Activated T-helper 1 cell treated with Interleukin-2 at 50 U/mL for 16 hours (primary cell): ENCODE data around the gene POLR2B.
"Not testable (repeated sequence)": the region's sequence is repeated elsewhere in the genome, so short reads cannot be mapped to it uniquely, and the experiment has no call there.

Experiments used
- DNase-seq: peaks from one replicate; pipeline ENCODE4 v3.0.0-alpha.2; 2020; ENCODE audit warnings: low read depth

The POLR2B gene

DNA sequence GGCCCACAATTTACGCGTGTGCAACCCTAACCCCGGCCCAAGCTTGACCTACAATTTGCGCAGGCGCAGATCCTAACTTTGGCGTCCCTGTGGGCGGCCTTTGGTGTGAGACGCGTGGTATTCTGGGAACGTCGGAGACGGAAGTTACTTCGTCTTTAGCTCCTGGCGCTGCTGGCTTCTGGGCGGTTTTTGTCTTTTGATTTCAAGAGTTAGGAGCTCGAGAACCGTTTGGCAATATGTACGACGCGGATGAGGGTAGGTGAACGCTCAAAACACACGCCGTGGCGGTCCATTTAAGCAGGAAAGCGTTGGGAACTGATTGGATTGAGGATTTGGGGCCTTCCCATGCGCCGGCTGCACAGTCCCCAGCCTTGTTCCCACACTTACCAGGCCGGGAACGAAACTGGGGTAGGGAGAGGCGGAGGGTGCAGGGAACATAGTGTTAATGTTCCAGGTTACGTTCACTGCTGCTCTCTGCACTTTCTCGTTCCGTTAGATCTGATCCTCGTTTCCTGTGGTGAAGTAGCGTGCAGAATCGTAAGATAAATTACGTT lies at the start of gene POLR2B:
Gene POLR2B (plus strand): TSS at position 147 of the 554 bp plus-strand sequence. CDS start 90 bp downstream, at position 237.
- DNase-seq, result peak; percentile 74

DNA sequence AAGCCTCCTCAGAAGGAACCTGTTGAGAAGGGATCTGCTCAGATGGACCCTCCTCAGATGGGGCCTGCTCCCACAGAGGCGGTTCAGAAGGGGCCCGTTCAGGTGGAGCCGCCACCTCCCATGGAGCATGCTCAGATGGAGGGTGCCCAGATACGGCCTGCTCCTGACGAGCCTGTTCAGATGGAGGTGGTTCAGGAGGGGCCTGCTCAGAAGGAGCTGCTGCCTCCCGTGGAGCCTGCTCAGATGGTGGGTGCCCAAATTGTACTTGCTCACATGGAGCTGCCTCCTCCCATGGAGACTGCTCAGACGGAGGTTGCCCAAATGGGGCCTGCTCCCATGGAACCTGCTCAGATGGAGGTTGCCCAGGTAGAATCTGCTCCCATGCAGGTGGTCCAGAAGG lies 48.1 kb upstream of the POLR2B start:
- DNase-seq, result no peak

DNA sequence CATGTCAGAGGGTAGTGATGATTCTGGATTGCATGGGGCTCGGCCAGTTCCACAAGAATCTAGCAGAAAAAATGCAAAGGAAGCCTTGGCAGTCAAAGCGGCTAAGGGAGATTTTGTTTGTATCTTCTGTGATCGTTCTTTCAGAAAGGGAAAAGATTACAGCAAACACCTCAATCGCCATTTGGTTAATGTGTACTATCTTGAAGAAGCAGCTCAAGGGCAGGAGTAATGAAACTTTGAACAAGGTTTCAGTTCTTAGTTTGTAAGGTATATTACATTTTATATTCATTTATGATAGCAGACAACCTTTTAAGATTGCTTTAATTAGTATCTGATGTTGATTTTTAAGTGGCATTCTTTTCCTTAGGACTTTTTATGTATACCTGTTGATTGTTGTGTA lies 46.8 kb upstream of the POLR2B start:
- no peak for DNase-seq

DNA sequence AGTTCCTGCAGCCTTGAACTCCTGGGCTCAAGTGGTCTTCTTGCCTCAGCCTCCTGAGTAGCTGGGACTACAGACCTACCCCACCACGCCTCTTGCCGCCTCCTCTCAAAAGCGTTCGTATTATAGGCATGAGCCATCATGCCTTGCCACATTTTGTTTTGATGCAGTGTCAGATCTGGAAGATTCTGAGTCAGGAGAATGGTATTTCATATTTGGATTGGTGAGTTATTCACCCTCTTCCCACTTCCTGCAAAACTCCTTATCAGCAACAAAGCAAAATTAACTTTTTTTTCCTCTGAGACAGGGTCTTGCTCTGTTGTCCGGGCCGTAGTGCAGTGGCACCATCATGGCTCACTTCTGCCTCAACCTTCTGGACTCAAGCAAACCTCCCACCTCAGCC lies 41.4 kb upstream of the POLR2B start:
- DNase-seq, result no peak

DNA sequence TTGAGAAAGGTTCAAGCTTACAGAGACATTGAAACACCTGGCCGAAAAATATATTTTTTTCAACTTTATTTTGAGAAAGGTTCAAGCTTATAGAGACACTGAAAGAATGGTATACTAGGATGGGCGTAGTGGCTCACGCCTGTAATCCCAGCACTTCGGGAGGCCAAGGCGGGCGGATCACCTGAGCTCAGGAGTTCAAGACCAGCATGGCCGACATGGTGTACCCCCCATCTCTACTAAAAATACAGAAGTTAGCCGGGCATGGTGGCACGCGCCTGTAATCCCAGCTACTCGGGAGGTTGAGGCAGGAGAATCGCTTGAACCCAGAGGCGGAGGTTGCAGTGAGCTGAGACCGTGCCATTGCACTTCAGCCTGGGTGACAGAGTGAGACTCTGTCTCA lies 38.9 kb upstream of the POLR2B start:
- DNase-seq, result not testable (repeated sequence)

DNA sequence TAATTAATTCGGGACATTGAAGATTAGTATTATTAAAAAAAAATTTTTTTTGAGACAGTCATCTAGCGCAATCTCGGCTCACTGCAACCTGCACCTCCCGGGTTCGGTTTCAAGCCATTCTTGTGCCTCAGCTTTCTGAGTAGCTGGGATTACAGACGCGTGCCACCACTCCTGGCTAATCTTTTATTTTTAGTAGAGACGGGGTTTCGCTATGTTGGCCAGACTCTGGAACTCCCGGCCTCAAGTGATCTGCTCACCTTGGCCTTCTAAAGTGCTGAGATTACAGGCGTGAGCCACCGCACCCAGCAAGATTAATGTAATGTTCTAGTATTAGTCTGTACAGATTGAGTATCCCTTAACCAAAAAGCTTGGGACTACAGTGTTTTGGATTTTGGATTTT lies 38.3 kb upstream of the POLR2B start:
- DNase-seq, result no peak

DNA sequence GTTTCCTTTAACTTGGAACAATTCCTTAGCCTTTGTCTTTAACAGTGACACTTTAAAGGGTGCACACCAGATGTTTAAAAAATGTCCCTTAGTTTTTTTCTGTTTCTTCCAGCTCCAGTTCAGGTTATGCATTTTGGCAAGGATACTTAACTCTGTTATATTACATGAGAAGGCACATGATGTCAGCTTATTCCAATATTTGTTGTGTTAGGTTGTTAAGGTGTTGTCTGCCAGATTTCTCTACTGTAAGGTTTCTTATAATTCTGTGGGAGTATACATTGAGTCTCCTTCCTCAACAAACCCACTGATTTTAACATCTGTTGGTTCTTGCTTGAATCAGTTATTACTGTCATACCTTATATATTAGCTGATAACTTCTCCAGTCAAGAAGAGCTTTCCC lies 37.7 kb upstream of the POLR2B start:
- no peak for DNase-seq

DNA sequence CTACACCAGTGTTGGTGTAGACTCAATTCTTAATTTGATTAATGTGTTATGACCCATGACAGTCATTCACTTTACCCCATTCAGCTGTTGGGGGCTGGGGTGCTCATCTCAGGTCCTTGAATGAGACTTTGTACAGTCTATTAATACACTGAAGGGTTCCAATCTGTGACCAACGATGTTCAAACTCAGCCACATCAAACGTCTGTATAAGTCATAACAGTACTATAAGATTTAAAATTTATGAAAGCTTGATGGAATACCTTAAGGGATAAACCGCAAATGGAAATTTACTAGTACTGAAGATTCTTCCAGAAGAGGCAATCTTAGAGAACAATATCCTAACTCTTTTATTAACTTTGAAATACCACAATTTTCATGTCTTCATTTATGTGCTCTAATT lies 37.3 kb upstream of the POLR2B start:
- DNase-seq, result no peak

DNA sequence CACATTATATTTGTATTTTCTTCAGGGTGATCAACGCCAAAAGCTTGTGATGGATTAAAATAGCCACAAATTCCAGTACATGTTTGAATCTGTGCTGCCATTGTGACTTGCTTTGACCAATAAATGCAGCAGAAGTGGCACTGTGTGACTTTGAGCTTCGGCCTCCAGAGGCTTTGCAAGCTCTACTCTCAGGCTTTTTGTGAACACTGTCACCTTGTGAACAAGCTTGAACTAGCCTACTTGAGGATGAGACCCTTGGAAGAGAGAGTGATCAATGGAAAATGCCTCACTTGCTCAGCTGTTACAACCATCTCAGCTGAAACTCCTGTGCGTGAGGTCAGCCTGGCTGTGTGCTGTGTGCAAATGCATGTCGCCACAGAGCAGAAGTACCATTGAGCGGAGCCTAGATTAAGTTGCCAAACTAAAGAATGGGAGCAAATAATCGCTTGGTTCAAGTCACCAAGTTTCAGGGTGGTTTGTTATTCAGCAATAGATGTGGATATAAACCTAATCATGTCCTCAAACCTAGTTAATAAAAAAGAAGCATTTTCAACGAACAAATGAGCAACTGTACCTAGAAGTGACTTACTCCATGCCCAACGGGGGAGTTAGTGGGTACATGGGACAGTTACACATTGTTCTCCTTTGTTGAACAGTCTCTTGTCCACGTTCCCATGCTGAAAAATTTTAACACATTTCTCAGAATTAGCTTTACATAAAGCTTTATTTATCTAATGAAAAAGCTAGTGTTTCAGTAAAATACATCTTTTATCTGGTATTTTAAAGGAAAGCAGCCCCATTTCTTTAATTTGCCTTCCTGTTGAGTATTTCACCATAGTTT lies 24.8 kb upstream of the POLR2B start:
- no peak for DNase-seq

DNA sequence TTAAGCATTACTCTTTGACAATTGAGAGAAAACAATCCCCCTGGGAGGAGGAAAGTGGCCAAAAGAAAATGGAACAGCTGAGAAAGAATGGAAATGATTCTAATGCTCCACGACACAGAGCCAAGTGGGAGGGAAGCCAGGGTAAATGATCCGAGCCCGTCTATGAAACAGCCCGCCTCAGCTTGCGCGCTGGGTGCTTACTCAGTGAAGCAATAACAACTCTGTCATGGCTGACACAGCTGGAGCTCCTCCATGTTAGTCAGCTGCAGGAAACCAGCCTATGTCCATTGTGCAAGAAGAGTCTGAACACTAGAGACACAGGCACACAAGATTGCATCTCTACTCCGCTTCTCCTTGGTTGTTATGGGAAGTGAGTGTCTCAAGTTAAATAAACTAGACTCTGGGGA lies 20.6 kb upstream of the POLR2B start:
- DNase-seq, result no peak

DNA sequence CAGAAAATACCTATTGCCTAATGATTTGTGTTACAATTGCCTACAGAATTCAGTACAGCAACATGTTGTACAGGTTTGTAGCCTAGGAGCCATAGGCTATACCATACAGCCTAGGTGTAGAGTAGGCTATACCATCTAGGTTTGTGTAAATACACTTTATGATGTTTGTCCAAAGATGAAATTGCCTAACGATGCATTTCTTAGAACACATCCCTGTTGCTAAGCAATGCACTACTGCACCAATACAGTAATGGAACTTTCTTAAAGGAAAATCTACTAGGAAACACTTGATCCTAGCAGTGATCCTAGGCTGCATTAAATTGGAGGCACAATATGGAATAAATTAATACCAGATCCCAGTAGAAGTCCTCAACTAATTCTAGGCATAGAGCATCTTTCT lies 19.6 kb upstream of the POLR2B start:
- DNase-seq, result no peak

DNA sequence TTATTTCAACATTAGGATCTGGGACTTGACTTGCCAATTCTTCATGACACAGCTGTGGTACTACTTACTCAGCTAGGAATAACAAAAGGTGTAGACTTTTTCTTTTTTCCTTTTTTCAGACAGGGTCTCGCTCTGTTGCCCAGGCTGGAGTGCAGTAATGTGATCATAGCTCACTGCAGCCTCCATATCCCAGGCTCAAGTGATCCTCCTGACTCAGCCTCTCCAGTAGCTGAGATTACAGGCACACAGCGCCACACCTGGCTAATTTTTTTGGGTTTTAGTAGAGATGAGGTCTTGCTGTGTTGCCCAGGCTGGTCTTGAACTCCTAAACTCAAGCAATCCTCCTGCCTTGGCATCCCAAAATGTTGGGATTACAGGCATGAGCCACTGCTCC lies 17.6 kb upstream of the POLR2B start:
- DNase-seq, result no peak

DNA sequence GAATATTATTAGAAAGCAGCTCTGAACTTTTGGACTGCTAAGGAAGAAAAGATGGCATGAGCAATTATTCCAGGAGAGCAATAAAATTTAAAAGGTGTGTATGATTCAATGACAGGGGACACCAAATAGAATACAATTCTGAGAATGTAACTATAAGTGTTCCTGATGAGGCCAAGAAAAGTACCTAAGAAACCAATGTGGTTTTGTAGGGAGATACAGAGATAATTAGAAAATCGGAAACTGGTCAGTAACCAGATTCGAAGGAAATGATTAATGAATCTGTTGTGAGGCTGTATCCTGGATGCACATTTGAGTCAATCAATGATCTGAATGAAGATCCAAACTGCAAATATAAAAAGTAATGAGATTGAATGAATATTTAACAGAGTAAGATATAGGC lies 7.3 kb upstream of the POLR2B start:
- no peak for DNase-seq

DNA sequence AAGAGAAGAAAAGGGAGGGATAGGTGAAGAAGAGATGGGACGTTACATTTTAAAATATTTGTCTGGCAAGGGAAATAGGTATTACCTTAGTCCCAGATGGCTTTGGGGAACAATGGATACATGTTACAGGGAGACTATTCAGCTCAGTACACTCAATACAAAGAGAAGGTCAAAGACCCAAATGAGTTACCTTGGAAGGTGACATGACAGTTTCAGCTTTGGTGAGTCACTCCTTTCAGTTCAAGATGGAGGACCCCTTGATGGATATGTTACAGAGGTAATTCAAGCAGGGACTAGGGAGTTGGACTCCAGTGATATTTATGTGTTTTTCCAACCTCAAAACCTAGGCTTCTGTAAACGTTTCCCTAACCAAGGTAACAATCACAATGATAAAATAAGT lies 6.3 kb upstream of the POLR2B start:
- no peak for DNase-seq

DNA sequence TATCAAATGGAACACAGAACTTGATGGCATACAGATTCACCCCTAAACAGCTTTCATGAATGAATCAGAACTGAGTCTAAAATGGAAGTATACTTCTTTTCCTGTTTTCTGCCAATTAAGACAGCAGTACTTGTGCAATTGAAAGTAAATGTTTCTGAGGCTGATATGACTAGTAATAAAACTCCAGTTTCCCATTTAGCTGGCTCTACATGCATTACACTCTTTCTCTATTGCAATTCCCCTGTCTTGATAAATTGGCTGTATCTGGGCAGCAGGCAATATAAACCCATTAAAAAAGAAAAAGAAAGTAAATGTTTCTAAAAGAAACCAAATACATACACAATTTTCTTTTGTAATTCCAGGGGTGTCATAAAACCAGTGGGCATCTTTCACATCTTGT lies 5.9 kb upstream of the POLR2B start:
- DNase-seq, result no peak

DNA sequence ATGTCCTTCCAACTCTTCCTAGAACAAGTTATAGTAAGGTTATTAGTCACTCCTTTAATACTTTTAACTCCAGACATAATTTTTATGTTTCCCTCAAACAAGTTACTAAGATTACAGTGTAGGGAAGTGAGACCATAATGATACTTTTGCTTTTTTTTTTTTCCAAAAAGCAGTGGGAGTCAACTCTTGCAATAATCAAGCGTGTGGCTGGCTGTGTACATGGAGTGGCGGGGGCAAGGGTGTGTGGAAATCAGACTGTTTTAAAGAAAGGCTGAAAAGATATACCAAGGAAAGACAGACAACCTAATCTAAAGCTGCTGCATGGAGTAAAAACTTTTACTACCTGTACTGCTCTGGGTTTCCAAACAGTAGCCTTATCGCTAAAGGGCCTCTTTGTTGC lies 5.4 kb upstream of the POLR2B start:
- DNase-seq, result no peak

DNA sequence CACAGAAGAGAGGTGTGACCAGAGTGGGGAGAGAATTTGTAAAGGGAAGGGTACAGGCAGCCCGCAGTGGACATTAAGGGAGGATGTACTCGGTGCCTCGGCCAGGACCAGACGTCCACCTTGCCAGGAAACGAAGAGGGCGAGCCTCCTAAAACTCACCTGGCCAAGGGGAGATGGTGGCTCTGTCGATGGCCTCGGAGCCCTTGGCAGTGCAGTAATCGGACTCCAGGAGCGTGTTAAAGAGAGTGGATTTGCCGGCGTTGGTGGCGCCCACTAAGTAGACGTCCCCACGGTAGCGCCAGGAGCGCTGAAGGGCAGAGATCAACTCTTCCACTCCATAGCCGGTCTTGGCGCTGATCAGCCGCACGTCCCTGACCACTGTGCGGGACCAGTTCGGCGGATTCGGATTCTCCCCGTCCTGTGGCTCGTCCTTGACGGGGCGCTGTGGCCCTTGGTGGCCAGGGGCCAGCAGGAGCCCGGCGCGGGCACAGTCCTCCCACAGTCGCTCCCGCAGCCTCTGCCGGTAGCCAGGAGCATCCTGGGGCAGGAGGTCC lies 2.3 kb upstream of the POLR2B start:
- DNase-seq, result no peak

DNA sequence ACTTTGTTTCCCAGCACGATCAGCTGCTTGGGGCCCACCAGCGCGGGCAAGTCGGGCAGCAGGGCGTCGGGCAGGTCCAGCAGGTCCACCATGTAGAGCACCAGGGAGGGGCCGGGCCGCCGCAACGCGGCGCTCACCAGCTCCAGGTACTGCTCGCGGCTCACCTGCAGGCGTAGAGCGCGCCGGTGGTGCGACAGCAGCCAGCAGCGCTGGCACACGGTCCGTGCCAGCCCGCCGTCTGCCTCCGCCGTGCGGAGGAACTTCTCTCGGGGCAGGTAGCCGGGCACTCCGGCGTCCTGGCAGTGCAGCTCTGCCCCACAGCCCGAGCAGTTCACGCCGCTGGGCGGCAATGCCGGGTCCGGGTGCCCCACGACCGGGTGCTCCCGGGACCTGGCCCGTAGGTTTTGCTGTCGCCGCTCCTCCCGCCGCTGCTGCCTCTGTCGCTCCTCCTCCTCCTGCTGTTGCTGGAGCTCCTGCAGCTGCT lies 1.8 kb upstream of the POLR2B start:
- DNase-seq, result peak; percentile 34

DNA sequence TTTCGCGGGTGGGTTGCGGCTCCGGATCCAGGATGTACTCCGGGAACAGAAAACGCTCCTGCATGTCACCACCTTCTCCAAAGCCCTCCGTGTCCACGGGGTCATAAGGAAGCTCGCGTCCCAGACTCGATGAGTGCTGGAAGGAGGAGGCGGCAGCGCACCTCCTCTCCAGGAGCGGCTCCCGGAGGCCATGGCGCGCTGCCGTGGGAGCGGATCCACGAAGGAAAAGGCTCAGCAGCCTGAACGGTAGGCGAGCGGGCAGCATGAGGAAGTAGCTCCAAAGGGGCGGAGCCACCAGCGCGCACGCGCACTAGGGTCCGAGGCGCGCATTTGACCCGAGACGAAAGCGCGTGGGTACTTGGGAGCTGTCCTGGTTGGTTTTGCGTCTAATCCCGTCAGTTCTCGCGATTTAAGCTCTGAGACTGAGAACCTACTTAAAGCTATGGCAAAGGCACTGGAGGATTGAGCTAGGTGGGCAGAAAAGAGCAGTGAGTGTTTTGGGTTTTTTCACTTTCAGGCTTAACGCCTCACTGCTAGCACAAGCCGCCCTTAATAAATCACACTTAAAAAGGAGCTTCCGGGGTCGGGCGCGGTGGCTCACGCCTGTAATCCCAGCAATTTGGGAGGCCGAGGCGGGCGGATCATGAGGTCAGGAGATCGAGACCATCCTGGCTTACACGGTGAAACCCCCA lies 1.2 kb upstream of the POLR2B start, which contains the start of gene NOA1:
Gene NOA1 (minus strand): TSS at position 286 of the 692 bp plus-strand sequence. CDS start 21 bp downstream, at position 265.
- peak; percentile 97 for DNase-seq

DNA sequence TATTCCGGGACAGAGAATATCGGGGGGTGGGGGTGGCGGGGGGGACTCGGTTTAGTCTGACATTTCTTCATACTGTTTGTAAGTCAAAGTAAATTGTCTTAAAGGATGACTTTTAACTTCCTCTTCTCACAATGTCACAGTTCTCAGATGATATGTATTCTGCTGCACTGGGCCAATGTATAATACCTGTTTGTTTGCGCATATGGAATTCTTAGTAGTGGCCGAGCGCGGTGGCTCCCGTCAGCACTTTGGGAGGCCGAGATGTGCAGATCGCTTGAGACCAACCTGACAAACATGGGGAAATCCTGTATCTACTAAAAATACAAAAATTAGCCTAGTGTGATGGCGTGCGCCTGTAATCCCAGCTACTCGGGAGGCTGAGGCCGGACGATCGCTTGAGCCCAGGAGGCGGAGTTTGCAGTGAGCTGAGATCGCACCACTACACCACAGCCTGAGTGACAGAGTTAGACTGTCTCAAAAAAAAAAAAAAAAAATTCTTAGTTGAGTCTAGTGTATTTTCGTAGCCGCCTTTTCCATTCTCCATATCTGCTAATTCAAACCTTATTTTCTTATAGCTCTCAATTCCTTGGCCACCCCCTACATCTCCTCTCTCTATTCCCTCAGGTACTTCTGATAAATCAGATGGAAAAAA lies 851 bp downstream of the POLR2B start:
- no peak for DNase-seq

DNA sequence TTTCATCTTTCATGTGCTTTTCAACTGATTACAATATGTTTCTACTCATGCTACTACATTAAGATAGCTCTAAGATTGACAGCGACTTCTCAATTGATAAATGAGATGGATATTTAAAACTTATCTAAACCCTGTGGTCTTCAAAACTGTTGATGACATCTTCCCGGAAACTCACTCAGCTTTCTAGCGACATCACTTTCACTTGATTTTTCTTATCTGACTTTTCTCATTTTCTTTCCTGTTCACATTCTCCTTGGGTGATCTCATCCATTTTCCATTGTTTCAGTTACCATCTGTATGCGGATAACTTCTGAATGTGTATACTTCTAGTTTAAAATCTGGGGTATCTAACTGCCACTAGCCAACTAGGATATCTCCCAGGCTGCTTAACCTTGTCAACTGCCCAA lies 3.1 kb downstream of the POLR2B start:
- no peak for DNase-seq

DNA sequence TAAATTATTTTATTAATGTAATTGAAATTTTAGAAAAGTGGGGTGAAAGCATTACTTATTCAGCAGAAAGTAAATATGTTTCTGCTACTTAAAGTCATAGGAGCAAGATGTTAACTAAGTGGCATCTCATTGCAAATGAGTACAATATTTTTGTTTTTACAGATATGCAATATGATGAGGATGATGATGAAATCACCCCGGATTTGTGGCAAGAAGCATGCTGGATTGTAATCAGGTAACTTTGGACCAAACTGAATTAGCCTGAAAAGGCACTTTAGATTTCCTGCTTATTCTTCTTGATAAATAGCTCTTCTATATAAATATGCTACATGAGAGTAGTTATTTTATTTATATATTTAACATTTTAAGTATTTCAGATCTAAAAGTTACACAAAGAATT lies 7.5 kb downstream of the POLR2B start:
- DNase-seq, result no peak
